IMR-90 (cell line): ENCODE data around the gene DOCK4. TPM values are rescaled to one million over a fixed set of nuclear protein-coding genes. Genes with fewer than 3 reads are reported as not detected.

Experiments
- ATAC-seq: fragments of 200-7000 bp; cut with Tn5 transposase; 2 replicates; pipeline ENCODE4 v1.9.1; 2020; ENCODE audit warnings: low read depth, mild to moderate bottlenecking, moderate library complexity
- BruUV-seq: library from RNA; stranded (reverse); fragments of 400-500 nt; replicated peaks from 2 replicates; lab custom pipeline; 2021; lab: Mats Ljungman, UMichigan
- CTCF ChIA-PET: fragments of 300-600 bp; formaldehyde crosslinking; extraction: SDS; loops from one replicate; lab custom pipeline; 2021; ENCODE audit warnings: antibody characterized with exemption; lab: Yijun Ruan, JAX
- POLR2A ChIA-PET: fragments of 300-600 bp; sonication (Branson Sonifier 250); formaldehyde crosslinking; loops from one replicate; lab custom pipeline; 2022; ENCODE audit warnings: antibody characterized with exemption; ENCODE audit not compliant: unreplicated experiment; lab: Charles Lee
- DNase-seq: peaks from one replicate; pipeline ENCODE4 v3.0.0; 2013
- H2AFZ ChIP-seq: replicated peaks from 2 replicates; pipeline ENCODE3; 2013; ENCODE audit warnings: low read length, mild to moderate bottlenecking; ENCODE audit not compliant: poor library complexity
- H2AK5ac ChIP-seq: 2 replicates; pipeline ENCODE4 v1.6.1; 2013; ENCODE audit warnings: low read depth, low read length, inconsistent platforms
- H2AK9ac ChIP-seq: replicated peaks from 2 replicates; pipeline ENCODE3; 2013; ENCODE audit warnings: mild to moderate bottlenecking, low read depth, low read length, moderate library complexity; ENCODE audit not compliant: poor library complexity
- H2BK120ac ChIP-seq: 2 replicates; pipeline ENCODE4 v1.6.1; 2013; ENCODE audit warnings: low read depth, low read length, inconsistent platforms
- H2BK15ac ChIP-seq: 3 replicates; pipeline ENCODE4 v1.6.1; 2013; ENCODE audit warnings: low read depth, low read length, inconsistent platforms
- H2BK20ac ChIP-seq: 2 replicates; pipeline ENCODE4 v1.6.1; 2013; ENCODE audit warnings: low read depth, mild to moderate bottlenecking, inconsistent platforms, low read length, moderate library complexity
- H2BK5ac ChIP-seq: 2 replicates; pipeline ENCODE4 v1.6.1; 2013; ENCODE audit warnings: mild to moderate bottlenecking, low read depth, low read length, inconsistent platforms; ENCODE audit not compliant: poor library complexity, severe bottlenecking
- H3K14ac ChIP-seq: replicated peaks from 2 replicates; pipeline ENCODE4 v1.6.1; 2013; ENCODE audit warnings: low read depth, low read length, inconsistent platforms
- H3K18ac ChIP-seq: 2 replicates; pipeline ENCODE4 v1.6.1; 2013; ENCODE audit warnings: low read depth, low read length, control low read depth
- H3K23ac ChIP-seq: 2 replicates; pipeline ENCODE4 v1.6.1; 2013; ENCODE audit warnings: low read depth, low read length, inconsistent platforms
- H3K27ac ChIP-seq: 2 replicates; pipeline ENCODE4 v1.5.1; 2013; ENCODE audit warnings: mild to moderate bottlenecking, control low read depth, low read length; ENCODE audit not compliant: insufficient read depth
- H3K27me3 ChIP-seq: 2 replicates; pipeline ENCODE4 v1.6.1; 2013; ENCODE audit warnings: low read length; ENCODE audit not compliant: control insufficient read depth, insufficient read depth
- H3K36me3 ChIP-seq: 2 replicates; pipeline ENCODE4 v1.6.1; 2013; ENCODE audit warnings: low read length, mixed read lengths; ENCODE audit not compliant: control insufficient read depth, insufficient read depth
- H3K4ac ChIP-seq: 2 replicates; pipeline ENCODE4 v1.6.1; 2013; ENCODE audit warnings: low read depth, low read length, inconsistent platforms
- H3K4me1 ChIP-seq: 2 replicates; pipeline ENCODE4 v1.6.1; 2013; ENCODE audit warnings: low read length, mixed read lengths; ENCODE audit not compliant: control insufficient read depth, insufficient read depth
- H3K4me2 ChIP-seq: 2 replicates; pipeline ENCODE4 v1.6.1; 2013; ENCODE audit warnings: low read depth, mild to moderate bottlenecking, control low read depth, low read length, moderate library complexity
- H3K4me3 ChIP-seq: 2 replicates; pipeline ENCODE4 v1.5.1; 2013; ENCODE audit warnings: low read depth, mild to moderate bottlenecking, control low read depth, low read length, moderate library complexity; ENCODE audit not compliant: insufficient read depth
- H3K56ac ChIP-seq: 2 replicates; pipeline ENCODE4 v1.6.1; 2013; ENCODE audit warnings: low read length, inconsistent platforms; ENCODE audit not compliant: insufficient read depth; ENCODE audit errors: extremely low read depth
- H3K79me1 ChIP-seq, 2 experiments: 2 replicates each; pipeline ENCODE4 v1.6.1; 2013; ENCODE audit warnings: low read length in 2 of 2, inconsistent platforms in 1 of 2, low read depth in 1 of 2
- H3K9ac ChIP-seq: 2 replicates; pipeline ENCODE4 v1.6.1; 2013; ENCODE audit warnings: low read depth, low read length, control low read depth
- H3K9me1 ChIP-seq: 2 replicates; pipeline ENCODE4 v1.6.1; 2013; ENCODE audit warnings: low read length, inconsistent platforms; ENCODE audit not compliant: insufficient read depth
- H3K9me3 ChIP-seq: 2 replicates; pipeline ENCODE4 v1.6.1; 2013; ENCODE audit warnings: low read length; ENCODE audit not compliant: control insufficient read depth, insufficient read depth
- H4K20me1 ChIP-seq: 2 replicates; pipeline ENCODE4 v1.6.1; 2013; ENCODE audit warnings: low read length, inconsistent platforms; ENCODE audit not compliant: insufficient read depth
- H4K5ac ChIP-seq: 2 replicates; pipeline ENCODE4 v1.6.1; 2013; ENCODE audit warnings: mild to moderate bottlenecking, low read depth, low read length, control low read depth
- H4K8ac ChIP-seq, 2 experiments: 2 replicates each; pipeline ENCODE4 v1.6.1; 2013; ENCODE audit warnings: low read depth in 2 of 2, low read length in 2 of 2, control low read depth in 1 of 2, inconsistent platforms in 1 of 2
- H4K91ac ChIP-seq: 2 replicates; pipeline ENCODE4 v1.6.1; 2013; ENCODE audit warnings: low read depth, low read length, inconsistent platforms; ENCODE audit not compliant: insufficient read depth
- BHLHE40 ChIP-seq: fragments of 150-350 bp; IDR thresholded peaks from 2 replicates; pipeline ENCODE4 v1.6.1; 2016; ENCODE audit warnings: mild to moderate bottlenecking, low read depth, low read length
- CEBPB ChIP-seq: IDR thresholded peaks from 2 replicates; pipeline ENCODE4 v1.6.1; 2012; ENCODE audit warnings: low read depth, low read length, improper control_type of control experiment
- CHD1 ChIP-seq: IDR thresholded peaks from 2 replicates; pipeline ENCODE4 v1.6.1; 2012; ENCODE audit warnings: low read depth, low read length, improper control_type of control experiment
- CTCF ChIP-seq: conservative IDR thresholded peaks from 2 replicates; pipeline ENCODE4 v1.5.1; 2012; ENCODE audit warnings: mild to moderate bottlenecking, low read depth, low read length, improper control_type of control experiment
- ELK1 ChIP-seq: fragments of 150-350 bp; IDR thresholded peaks from 2 replicates; pipeline ENCODE4 v1.6.1; 2016; ENCODE audit warnings: low read depth, mild to moderate bottlenecking, low read length, moderate library complexity, borderline replicate concordance
- FOS ChIP-seq: fragments of 150-350 bp; IDR thresholded peaks from 2 replicates; pipeline ENCODE4 v1.6.1; 2016; ENCODE audit warnings: low read depth, low read length
- MAFK ChIP-seq: IDR thresholded peaks from 2 replicates; pipeline ENCODE4 v1.6.1; 2012; ENCODE audit warnings: low read depth, low read length, improper control_type of control experiment
- MAZ ChIP-seq: IDR thresholded peaks from 2 replicates; pipeline ENCODE4 v1.6.1; 2012; ENCODE audit warnings: low read depth, mild to moderate bottlenecking, low read length, improper control_type of control experiment, moderate library complexity, borderline replicate concordance
- MXI1 ChIP-seq: IDR thresholded peaks from 2 replicates; pipeline ENCODE4 v1.6.1; 2012; ENCODE audit warnings: low read depth, mild to moderate bottlenecking, low read length, moderate library complexity, borderline replicate concordance
- NFE2L2 ChIP-seq: fragments of 150-350 bp; IDR thresholded peaks from 2 replicates; pipeline ENCODE4 v1.6.1; 2016; ENCODE audit warnings: low read depth, mild to moderate bottlenecking, low read length
- POLR2A ChIP-seq: IDR thresholded peaks from 2 replicates; pipeline ENCODE4 v1.6.1; 2012; ENCODE audit warnings: mild to moderate bottlenecking, low read depth, low read length
- RAD21 ChIP-seq: IDR thresholded peaks from 2 replicates; pipeline ENCODE4 v1.6.1; 2012; ENCODE audit warnings: low read length, improper control_type of control experiment
- RCOR1 ChIP-seq: IDR thresholded peaks from 2 replicates; pipeline ENCODE4 v1.6.1; 2012; ENCODE audit warnings: mild to moderate bottlenecking, low read length, improper control_type of control experiment; ENCODE audit not compliant: insufficient replicate concordance
- RFX5 ChIP-seq: IDR thresholded peaks from 2 replicates; pipeline ENCODE4 v1.8.0; 2012; ENCODE audit warnings: low read depth, mild to moderate bottlenecking, low read length, moderate library complexity
- SMC3 ChIP-seq: fragments of 150-350 bp; IDR thresholded peaks from 2 replicates; pipeline ENCODE4 v1.6.1; 2016; ENCODE audit warnings: low read depth, mild to moderate bottlenecking, antibody characterized with exemption, low read length, moderate library complexity
- USF2 ChIP-seq: fragments of 150-350 bp; IDR thresholded peaks from 2 replicates; pipeline ENCODE4 v1.6.1; 2017; ENCODE audit warnings: mild to moderate bottlenecking, antibody characterized with exemption, low read length, low read depth
- dilution Hi-C: fragments of 300-500 bp; cut with HindIII; formaldehyde crosslinking; loops from one replicate; pipeline ENCODE4 v1.14.3; 2018; ENCODE audit warnings: low sequenced_read_pairs; ENCODE audit not compliant: unreplicated experiment
- in situ Hi-C: fragments of 300-500 bp; cut with MboI; formaldehyde crosslinking; loops from 3 replicates; pipeline ENCODE4 v1.14.3; 2019; ENCODE audit warnings: low sequenced_read_pairs, inconsistent platforms, mixed read lengths
- intact Hi-C: fragments of 100-400 bp; cut with micrococcal nuclease; formaldehyde crosslinking; loops from 2 replicates; pipeline ENCODE4 v1.10.0; 2022
- polyA plus RNA-seq, 3 experiments: library from polyadenylated mRNA; depleted of rRNA; stranded (reverse); fragments of >200 nt; gene quantifications; 2 replicates each; pipeline ENCODE4 v1.2.3, GENCODE V29; 2012; ENCODE audit warnings: low replicate concordance in 1 of 3
- total RNA-seq: library from RNA; depleted of rRNA; stranded (reverse); fragments of >200 nt; gene quantifications from 2 replicates; pipeline ENCODE4 v1.2.3, GENCODE V29; 2012

The DOCK4 gene
- total and polyA plus RNA-seq, 2 of the 4 experiments (the other 2 are of a cell fraction), result 4.4 to 12.2 TPM

GRCh38 chr7:112193915-112194502 is 12.2 kb downstream of the DOCK4 start:
- H3K4me3 ChIP-seq, result no peak overlapping the region
- H3K4ac ChIP-seq, result no peak overlapping the region
- no peak overlapping the region for H3K27ac ChIP-seq
- no peak for TF ChIP-seq CHD1
- no peak for TF ChIP-seq MAZ
- no peak for TF ChIP-seq NFE2L2
- TF ChIP-seq MXI1, result no peak
- TF ChIP-seq RCOR1, result no peak
- no peak for TF ChIP-seq CEBPB
- no peak for TF ChIP-seq RAD21
- TF ChIP-seq FOS, result no peak
- TF ChIP-seq USF2, result no peak
- TF ChIP-seq BHLHE40, result no peak
- TF ChIP-seq ELK1, result no peak
- TF ChIP-seq MAFK, result no peak
- TF ChIP-seq POLR2A, result no peak
- TF ChIP-seq SMC3, result no peak
- TF ChIP-seq CTCF, result no peak
- TF ChIP-seq RFX5, result no peak
- H2BK15ac ChIP-seq, result no peak overlapping the region
- no peak for ATAC-seq
- no TSS peak for BruUV-seq
- no peak overlapping the region for H2AK9ac ChIP-seq
- no peak overlapping the region for H3K23ac ChIP-seq
- no peak overlapping the region for H2BK20ac ChIP-seq
- H4K8ac ChIP-seq, result no peak overlapping the region
- H3K18ac ChIP-seq, result no peak overlapping the region
- no peak overlapping the region for H4K91ac ChIP-seq
- intact Hi-C loops, result no loop called here
- H3K9me3 ChIP-seq, result 0 out of 2 replicates have a peak, but pooled peaks cover 2% of the 10 kb centered on the region
- in situ Hi-C loops, result no loop called here
- no peaks in the 10 kb centered on the region for H3K36me3 ChIP-seq
- H3K9ac ChIP-seq, result no peak overlapping the region
- peaks cover 2% of the 10 kb centered on the region for H3K9me1 ChIP-seq
- H3K4me2 ChIP-seq, result no peak overlapping the region
- no peak overlapping the region for H3K56ac ChIP-seq
- POLR2A ChIA-PET, result no interaction called here
- no peak overlapping the region for H2BK120ac ChIP-seq
- H3K27me3 ChIP-seq, result no peaks in the 10 kb centered on the region
- H3K14ac ChIP-seq, result 0 out of 2 replicates have a peak overlapping the region, but pooled peaks have one; percentile 37
- H2BK5ac ChIP-seq, result no peak overlapping the region
- dilution Hi-C loops, result no loop called here
- CTCF ChIA-PET, result interaction anchor here (1.4 kb wide), 1 partner anchor 12 kb away, joined by 3 read pairs; the partner anchor contains the start of gene DOCK4
- no peaks in the 10 kb centered on the region for H4K20me1 ChIP-seq
- no peak overlapping the region for H2AFZ ChIP-seq
- no peak overlapping the region for H2AK5ac ChIP-seq
- H3K79me1 ChIP-seq, result peaks cover 25 to 48% of the 10 kb centered on the region in 2 experiments
- no peak for DNase-seq
- H3K4me1 ChIP-seq, result peaks cover 3% of the 10 kb centered on the region; the same call in 1 of the 2 replicates
- H4K5ac ChIP-seq, result no peak overlapping the region
